ENCODE results near the gene ATP8B3. TPM values are rescaled to one million over a fixed set of nuclear protein-coding genes. Genes with fewer than 3 reads are reported as not detected.

The ATP8B3 gene
- total RNA-seq, 1 experiment from 2014 or later: 9.6 TPM

- Mint-ChIP-seq H3K27ac (no peak overlapping the region), H3K9me3 (no peaks in the 10 kb centered on the region; a peak in 2 of 5 replicates), H3K27me3 (ENCODE audit: low read depth) (no peaks in the 10 kb centered on the region; the same call in none of the 2 replicates), H3K36me3 (ENCODE audit: insufficient read depth in 1 of 3, low read depth in 3 of 3) (peaks cover 2 to 4% (median 3%) of the 10 kb centered on the region in 3 experiments; a peak in 4 of 7 replicates), H3K4me3 (no peak overlapping the region), H3K4me1 (0 out of 4 replicates have a peak, but pooled peaks cover 0 to 2% of the 10 kb centered on the region in 2 experiments)
- no peak overlapping the region for H3K18ac ChIP-seq (ENCODE audit: insufficient read length, low read depth, low read length)
- no peak overlapping the region for H3K23ac ChIP-seq (ENCODE audit: insufficient read length, low read depth, low read length)
- H3K4ac ChIP-seq (ENCODE audit: low read depth, low read length): no peak overlapping the region
- no peak overlapping the region for H3T11ph ChIP-seq (ENCODE audit: low read length)
- H2BK120ac ChIP-seq (ENCODE audit: low read depth, low read length, poor library complexity, severe bottlenecking): no peak overlapping the region
- no peak overlapping the region for H2BK12ac ChIP-seq (ENCODE audit: insufficient read length, low read depth, low read length)
- H4K8ac ChIP-seq (replicated peaks; ENCODE audit: insufficient read length, low read depth, low read length): no peak overlapping the region
- no peaks in the 10 kb centered on the region for H3K9me3 ChIP-seq (ENCODE audit: control insufficient read depth, low read depth, low read length)
- H2BK15ac ChIP-seq (ENCODE audit: low read depth, low read length): no peak overlapping the region
- H2AK5ac ChIP-seq (ENCODE audit: insufficient read length, low read length): no peak overlapping the region
- no peak overlapping the region for H3K4me2 ChIP-seq (ENCODE audit: insufficient read depth, insufficient read length, low read length)
- H3K56ac ChIP-seq (ENCODE audit: insufficient read length, low read depth, low read length): no peak overlapping the region
- H3K27ac ChIP-seq (ENCODE audit: insufficient read length, low read depth, low read length): no peak overlapping the region
- H2AFZ ChIP-seq (ENCODE audit: low read length): no peak overlapping the region
- no peaks in the 10 kb centered on the region for H3K4me1 ChIP-seq (ENCODE audit: insufficient read depth, low read length)
- no peak overlapping the region for H3K9ac ChIP-seq (ENCODE audit: extremely low read depth, insufficient read length, low read length)
- H3K23me2 ChIP-seq (ENCODE audit: insufficient read length, low read depth, low read length, poor library complexity, severe bottlenecking): no peaks in the 10 kb centered on the region
- no peak overlapping the region for H2BK5ac ChIP-seq (ENCODE audit: insufficient read length, low read length)
- H4K20me1 ChIP-seq (ENCODE audit: control insufficient read depth, insufficient read depth, insufficient read length): no peaks in the 10 kb centered on the region
- H2BK20ac ChIP-seq (ENCODE audit: low read depth, low read length, poor library complexity, severe bottlenecking): no peak overlapping the region
- no peak overlapping the region for H4K91ac ChIP-seq (ENCODE audit: insufficient read length, low read depth, low read length)
- no peak overlapping the region for H4K5ac ChIP-seq (ENCODE audit: insufficient read length, low read depth, low read length)
- H3K79me1 ChIP-seq (ENCODE audit: insufficient read depth, low read depth, low read length, poor library complexity, severe bottlenecking): no peaks in the 10 kb centered on the region
- H3K27me3 ChIP-seq (ENCODE audit: insufficient read depth, low read length): no peaks in the 10 kb centered on the region
- no CpG with 5 or more reads among the region's 6 CpGs for WGBS (ENCODE audit: extremely low coverage, insufficient read length, low lambda C conversion rate)
- DNase-seq: no peak
- no peaks in the 10 kb centered on the region for H3K79me2 ChIP-seq (ENCODE audit: insufficient read depth, low read length)
- H3K14ac ChIP-seq (ENCODE audit: insufficient read depth, low read length): no peak overlapping the region
- TF ChIP-seq, protein P1, sequence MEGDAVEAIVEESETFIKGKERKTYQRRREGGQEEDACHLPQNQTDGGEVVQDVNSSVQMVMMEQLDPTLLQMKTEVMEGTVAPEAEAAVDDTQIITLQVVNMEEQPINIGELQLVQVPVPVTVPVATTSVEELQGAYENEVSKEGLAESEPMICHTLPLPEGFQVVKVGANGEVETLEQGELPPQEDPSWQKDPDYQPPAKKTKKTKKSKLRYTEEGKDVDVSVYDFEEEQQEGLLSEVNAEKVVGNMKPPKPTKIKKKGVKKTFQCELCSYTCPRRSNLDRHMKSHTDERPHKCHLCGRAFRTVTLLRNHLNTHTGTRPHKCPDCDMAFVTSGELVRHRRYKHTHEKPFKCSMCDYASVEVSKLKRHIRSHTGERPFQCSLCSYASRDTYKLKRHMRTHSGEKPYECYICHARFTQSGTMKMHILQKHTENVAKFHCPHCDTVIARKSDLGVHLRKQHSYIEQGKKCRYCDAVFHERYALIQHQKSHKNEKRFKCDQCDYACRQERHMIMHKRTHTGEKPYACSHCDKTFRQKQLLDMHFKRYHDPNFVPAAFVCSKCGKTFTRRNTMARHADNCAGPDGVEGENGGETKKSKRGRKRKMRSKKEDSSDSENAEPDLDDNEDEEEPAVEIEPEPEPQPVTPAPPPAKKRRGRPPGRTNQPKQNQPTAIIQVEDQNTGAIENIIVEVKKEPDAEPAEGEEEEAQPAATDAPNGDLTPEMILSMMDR (conservative IDR thresholded peaks at IDR 0.05): no peak
Observed at GRCh38 chr19:1804858-1805257, 7.2 kb downstream of the ATP8B3 start.

Data from H9 (cell line).